ENCODE data around the gene CD69.

DNA sequence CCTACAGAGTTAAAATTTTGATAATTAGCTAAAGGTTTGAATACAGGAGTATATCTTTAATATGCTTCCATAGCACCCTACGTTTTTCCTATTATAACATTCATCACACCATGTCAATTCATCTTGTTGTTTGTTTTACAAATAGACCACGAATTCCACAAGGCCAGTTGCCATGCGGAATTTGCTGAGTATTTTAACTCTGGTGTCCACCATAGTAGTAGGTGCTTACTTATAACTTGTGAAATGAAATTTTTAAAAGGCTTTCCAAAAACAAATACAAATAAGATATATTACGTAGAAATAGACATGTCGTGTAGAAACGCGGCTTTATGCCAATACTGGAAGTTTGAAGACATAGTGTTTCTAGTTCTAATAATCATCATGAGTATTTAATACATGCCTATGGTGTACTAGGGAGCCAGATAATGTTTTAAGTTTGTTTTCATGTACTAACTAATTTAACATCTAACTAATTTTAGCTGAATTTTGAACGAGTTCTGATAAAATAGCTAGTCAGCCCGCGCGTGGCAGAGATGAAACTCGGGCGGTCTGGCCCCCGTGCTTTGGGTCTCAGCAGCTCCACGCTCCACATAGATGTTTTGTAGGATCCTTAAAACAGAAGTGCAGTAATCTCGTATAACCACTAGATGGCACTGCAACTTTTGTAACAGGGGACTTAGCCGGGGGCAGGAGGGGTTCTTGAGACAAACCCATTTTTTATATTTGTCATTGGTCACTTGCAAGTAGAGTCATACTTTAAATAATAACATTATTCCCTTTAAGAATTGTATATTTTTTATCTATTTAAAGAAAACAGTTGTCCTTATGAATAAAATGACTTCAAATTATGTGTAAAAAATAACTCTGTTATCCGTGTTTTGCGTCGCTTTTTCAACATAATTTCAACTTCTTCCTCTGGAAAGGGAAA, 10.2 kb downstream of the CD69 start:
- TF ChIP-seq POLR2A (IDR thresholded peaks at IDR 0.05) (no peak), POLR2AphosphoS5 (IDR thresholded peaks at IDR 0.05) (no peak)
- TF ChIP-seq, protein P1, sequence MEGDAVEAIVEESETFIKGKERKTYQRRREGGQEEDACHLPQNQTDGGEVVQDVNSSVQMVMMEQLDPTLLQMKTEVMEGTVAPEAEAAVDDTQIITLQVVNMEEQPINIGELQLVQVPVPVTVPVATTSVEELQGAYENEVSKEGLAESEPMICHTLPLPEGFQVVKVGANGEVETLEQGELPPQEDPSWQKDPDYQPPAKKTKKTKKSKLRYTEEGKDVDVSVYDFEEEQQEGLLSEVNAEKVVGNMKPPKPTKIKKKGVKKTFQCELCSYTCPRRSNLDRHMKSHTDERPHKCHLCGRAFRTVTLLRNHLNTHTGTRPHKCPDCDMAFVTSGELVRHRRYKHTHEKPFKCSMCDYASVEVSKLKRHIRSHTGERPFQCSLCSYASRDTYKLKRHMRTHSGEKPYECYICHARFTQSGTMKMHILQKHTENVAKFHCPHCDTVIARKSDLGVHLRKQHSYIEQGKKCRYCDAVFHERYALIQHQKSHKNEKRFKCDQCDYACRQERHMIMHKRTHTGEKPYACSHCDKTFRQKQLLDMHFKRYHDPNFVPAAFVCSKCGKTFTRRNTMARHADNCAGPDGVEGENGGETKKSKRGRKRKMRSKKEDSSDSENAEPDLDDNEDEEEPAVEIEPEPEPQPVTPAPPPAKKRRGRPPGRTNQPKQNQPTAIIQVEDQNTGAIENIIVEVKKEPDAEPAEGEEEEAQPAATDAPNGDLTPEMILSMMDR (IDR thresholded peaks at IDR 0.05), result peak; percentile 65 to 73 (median 70)
